ENCODE results near the gene GNB1.

Gene GNB1

DNA sequence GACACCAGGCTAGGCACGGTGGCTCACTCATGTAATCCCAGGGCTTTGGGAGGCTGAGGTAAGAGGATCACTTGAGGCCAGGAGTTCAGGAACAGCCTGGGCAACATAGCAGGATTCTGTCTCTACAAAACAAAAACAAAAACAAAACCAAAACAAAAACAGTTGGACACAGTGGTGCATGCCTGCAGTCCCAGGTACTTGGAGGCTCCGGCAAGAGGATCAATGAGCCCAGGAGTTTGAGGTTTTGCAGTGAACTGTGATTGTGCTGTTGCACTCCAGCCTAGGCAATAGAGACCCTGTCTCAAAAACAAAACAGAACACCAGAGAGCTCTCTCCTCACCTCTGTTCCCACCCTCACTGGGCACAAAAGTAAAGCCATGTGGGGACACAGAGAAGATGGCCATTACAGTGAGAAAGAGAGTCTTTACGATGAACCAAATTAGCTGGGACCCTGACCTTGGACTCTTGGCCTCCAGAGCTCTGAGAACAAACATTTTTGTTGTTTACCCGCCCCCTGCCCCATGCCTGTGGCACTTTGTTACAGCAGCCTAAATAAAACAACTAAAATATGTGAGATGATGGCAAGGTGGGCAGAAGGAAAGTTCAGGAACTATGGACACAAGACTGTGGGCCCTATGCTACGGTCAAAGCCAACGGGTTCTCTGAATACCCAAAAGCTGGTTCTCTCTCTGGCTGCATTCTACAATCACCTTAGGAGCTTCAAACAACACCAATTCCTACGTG lies 122.5 kb downstream of the GNB1 start:
- no peak for DNase-seq (ENCODE audit: low read depth in 2 of 2, low spot score in 1 of 2)

- DNase-seq (ENCODE audit: low read depth in 2 of 2, low spot score in 1 of 2): no peak
Measured at GRCh38 chr1:1764876-1765470, 125.9 kb downstream of the GNB1 start.

DNA sequence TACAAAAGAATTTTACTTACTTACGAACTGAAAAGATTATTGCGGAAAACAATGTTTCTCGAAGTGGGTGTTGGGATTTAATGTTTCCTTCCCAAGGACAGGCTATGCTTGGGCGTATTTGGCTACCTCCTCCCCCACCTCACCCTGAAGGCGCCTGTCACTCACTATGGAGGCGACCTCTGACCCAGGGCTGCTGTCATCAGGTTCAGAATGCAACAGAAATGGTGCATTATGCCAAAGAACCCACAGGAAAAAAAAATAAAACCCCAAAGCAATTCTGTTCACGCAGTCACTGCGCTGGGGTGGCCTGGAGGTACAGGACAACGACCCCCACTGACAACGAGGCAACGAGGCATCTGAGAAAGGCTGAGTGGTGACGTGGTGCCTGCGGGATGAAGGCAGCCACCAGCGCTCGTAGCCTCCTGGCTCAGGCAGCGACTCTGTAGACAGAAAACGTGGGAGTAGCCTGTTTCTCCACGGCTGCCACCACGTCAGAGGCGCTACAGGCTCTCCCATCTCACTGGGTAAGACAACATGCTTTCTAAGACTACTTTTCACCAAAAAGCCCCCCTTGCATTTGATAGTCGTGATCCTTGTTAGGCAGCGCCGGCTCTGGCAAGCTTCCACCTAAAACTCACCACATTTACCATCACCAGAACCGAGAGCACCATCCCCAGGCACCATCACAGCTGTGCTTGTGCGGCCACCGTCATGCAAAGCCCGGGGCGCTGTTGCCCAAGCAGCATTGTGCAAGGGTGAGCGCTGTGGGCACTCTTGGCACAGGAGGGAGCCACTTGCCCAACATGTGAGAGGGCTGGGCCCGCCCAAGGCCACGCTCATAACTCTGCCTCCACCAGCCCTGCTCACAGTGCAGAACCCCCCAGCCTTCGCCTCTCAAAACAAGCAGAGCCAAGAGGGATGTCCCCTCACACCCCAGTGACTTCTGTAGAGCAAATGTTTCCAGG lies 126.9 kb downstream of the GNB1 start:
- DNase-seq (ENCODE audit: low read depth in 2 of 2, low spot score in 1 of 2): no peak

DNA sequence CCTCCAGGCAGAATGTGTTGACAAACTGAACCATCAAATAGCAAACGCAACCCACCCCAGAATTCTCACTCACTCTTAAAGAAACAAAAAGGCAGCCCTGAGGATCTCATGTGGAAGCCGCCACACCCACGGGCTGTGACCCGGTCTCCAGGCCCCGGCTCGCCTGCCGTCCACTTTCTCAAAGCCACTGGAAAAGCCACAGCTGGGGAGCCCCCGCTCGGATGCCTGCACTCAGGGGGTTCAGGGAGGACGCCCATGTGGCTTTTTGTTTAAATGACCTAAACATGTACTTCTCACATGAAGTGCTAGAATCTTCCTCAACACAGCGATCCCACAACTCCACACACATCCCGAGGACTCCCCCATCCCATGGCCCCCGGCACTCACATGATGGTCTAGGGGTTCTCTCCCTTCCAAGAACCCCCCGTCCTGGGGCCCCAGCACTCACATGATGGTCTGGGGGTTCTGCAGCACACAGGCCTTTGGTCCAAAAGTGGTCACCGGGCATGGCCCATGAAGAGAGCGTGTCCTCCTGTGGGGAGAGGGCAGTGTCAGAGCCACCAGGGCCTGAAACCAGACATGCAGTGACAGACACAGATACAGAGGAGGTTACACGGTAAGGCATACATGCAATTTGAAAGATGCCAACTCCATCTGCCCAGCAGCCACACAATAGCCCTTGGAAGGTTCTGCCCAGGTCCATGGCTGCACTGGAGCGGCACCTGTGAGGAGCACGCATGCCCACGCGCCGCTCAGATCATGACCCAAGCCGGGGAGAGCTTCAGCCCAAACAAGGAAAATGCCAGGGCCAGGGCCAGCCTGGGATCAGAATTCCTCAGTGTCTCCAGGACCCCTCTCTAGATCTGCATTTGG lies 129.1 kb downstream of the GNB1 start:
- no peak for DNase-seq (ENCODE audit: low read depth in 2 of 2, low spot score in 1 of 2)

GRCh38 chr1:1760715-1761114 lies 130.2 kb downstream of the GNB1 start:
- DNase-seq (ENCODE audit: low read depth in 2 of 2, low spot score in 1 of 2): no peak

GRCh38 chr1:1760345-1760650 lies 130.6 kb downstream of the GNB1 start:
- no peak for DNase-seq (ENCODE audit: low read depth in 2 of 2, low spot score in 1 of 2)

GRCh38 chr1:1759456-1760344 lies 131.2 kb downstream of the GNB1 start:
- no peak for DNase-seq (ENCODE audit: low read depth in 2 of 2, low spot score in 1 of 2)

DNA sequence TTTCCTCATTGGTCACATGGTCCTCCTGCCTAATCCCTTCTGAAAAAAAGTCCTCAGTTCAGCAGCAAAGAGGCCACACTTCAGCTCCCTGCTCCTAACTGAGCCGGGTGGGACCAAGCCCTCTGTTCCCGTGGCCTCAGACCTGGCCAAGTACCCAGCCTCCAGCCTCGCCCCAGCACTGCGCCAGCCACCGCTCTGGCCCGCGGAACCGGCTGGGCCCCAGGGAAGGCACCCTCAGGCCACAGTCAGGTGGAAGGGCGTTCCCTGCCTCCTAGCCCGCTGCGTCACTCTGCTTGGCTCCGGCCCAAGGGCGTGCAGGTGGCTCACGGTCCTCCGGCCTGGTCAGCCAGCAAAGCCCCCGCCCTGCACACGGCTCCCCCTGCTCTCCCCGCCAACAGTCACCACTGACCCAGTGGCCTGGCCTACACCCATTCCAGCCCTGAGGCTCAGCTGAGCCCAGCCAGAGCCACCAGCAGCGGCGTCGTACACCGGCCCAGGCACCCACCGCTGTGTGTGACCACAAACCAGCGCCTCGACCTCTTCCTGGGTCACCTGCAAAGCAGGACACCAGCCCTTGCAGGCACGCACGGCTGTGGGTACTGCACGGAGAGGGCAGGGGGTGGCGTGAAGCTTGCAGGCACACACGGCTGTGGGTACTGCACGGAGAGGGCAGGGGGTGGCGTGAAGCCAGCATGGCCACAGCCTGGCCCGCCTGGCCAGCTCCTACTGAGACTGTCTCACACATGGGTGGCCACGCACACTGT lies 132.0 kb downstream of the GNB1 start:
- DNase-seq (ENCODE audit: low read depth in 2 of 2, low spot score in 1 of 2): no peak

DNA sequence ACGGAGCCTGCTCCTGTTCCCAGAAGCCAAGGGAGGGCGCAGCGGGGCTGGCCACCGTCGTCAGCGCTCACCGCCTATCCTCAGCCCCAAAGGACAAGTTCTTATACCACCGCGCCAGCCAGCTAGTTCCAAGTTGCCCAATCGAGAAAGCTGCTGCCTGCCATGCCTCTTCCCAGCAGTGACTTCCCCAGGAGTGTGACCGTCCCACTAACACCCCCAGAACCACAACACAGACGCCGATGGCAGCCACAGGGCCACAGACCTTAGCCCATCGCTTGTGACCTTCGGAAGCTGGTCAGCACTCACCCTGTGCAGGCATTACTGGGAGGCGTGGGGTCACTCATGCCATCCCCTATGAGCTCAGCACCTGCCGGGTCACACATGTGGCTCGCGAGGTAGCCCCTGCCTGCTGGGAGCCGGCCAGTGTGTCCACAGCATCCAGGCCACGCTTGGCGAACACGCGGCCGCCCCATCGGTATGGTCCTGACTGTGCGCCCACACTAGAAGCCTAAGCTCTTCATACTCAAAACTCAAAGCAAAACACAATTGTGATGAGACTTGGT lies 132.7 kb downstream of the GNB1 start:
- DNase-seq (ENCODE audit: low read depth in 2 of 2, low spot score in 1 of 2): no peak

GRCh38 chr1:1757422-1758058 lies 133.3 kb downstream of the GNB1 start:
- no peak for DNase-seq (ENCODE audit: low read depth in 2 of 2, low spot score in 1 of 2)

GRCh38 chr1:1756661-1757421 lies 134.0 kb downstream of the GNB1 start:
- no peak for DNase-seq (ENCODE audit: low read depth in 2 of 2, low spot score in 1 of 2)

- DNase-seq (ENCODE audit: low read depth in 2 of 2, low spot score in 1 of 2): no peak
Measured at GRCh38 chr1:1755852-1756251, 135.0 kb downstream of the GNB1 start.

DNA sequence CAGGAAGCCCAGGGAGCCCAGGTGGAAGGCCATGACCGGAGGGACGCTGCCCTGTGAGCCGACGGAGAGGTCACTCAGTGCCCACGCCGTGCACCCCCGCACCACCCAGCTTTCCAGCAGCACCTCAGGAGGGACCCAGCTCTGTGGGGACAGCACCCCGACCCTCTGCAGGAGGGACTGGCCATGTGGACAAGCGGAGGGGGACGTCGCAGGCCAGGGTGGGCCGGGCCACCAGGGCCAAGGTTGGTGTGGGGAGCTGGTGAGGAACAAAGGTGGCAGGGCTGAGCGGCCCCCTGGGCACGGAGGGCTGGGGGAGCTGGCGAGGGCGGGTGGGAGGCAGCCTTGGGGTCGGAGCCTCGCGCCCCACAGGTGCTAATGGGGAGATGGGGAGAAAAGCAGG lies 135.5 kb downstream of the GNB1 start:
- DNase-seq (ENCODE audit: low read depth in 2 of 2, low spot score in 1 of 2): no peak

GRCh38 chr1:1754051-1754815 lies 136.7 kb downstream of the GNB1 start:
- DNase-seq (ENCODE audit: low read depth in 2 of 2, low spot score in 1 of 2): no peak

- no peak for DNase-seq (ENCODE audit: low read depth in 2 of 2, low spot score in 1 of 2)
Measured at GRCh38 chr1:1753607-1754005, 137.3 kb downstream of the GNB1 start.

DNA sequence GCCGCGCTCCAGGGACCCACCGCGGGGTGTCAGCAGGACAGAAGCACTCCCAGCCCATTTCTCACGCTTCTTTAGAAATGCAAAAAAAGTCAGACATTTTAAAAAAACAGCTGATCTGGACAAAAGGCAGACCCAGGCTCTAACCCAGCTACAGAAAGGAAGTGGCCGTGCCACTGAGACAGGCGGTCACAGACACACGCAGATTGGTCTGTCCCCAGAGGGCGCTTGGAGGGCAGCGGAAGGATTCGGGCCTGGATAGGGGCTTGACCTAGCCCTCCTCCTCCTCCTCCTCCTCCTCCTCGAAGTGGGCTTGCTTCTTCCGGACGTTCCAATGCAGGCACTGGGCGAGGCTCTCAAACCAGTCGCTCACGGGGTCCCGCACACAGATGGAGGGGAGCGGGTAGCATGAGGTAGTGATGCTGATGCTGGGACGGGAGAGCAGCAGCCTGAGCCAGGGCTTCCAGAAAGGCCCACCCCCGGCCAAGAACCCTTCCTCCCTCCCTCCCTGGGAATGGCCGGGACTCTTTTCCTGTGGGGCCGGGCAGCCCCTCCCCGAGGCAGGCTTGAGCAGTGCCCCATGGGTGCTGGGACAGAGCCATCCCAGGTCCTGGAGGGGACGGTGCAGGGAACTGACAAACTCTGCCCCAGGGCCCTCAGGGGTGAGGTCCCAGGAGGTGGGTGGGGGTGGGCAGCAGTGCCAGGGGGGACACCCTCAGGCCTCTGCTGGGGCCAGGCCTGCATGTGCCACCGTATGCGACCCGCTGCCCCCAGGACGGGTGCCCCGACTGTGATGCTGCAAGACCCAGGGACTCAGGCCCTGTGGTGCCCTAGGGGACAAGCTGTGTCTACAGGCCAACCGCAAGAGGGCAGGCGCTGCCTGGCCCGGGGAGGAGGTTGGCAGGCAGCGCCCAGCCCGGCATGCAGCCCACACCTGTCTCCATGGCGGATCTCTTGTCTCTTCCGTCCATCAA lies 138.0 kb downstream of the GNB1 start:
- no peak for DNase-seq (ENCODE audit: low read depth in 2 of 2, low spot score in 1 of 2)

Data from stimulated activated CD8-positive, alpha-beta memory T cell treated with anti-CD3 and anti-CD28 coated beads, Interleukin-4, amount 100 ng/mL, for 1 hour (primary cell).